ENCODE data around the gene SKI.
"Not testable (repeated sequence)": the region's sequence is repeated elsewhere in the genome, so short reads cannot be mapped to it uniquely, and the experiment has no call there.

The SKI gene

GRCh38 chr1:2248854-2249558, 20.9 kb downstream of the SKI start:
- DNase-seq, result no peak

GRCh38 chr1:2249559-2249906, 21.4 kb downstream of the SKI start:
- no peak for DNase-seq

GRCh38 chr1:2250721-2251281, 22.7 kb downstream of the SKI start:
- DNase-seq, result no peak

- DNase-seq, result no peak
Observed at GRCh38 chr1:2251363-2251762, 23.2 kb downstream of the SKI start.

- no peak for DNase-seq
Observed at GRCh38 chr1:2251786-2252185, 23.7 kb downstream of the SKI start.

GRCh38 chr1:2252423-2252822, 24.3 kb downstream of the SKI start:
- DNase-seq, result no peak

- no peak for DNase-seq
Observed at GRCh38 chr1:2253036-2253796, 25.1 kb downstream of the SKI start.

GRCh38 chr1:2253797-2254480, 25.8 kb downstream of the SKI start:
- DNase-seq, result no peak

- DNase-seq, result no peak
Observed at GRCh38 chr1:2255047-2255419, 26.9 kb downstream of the SKI start.

- peak; percentile 77 for DNase-seq
Observed at GRCh38 chr1:2255420-2256369, 27.6 kb downstream of the SKI start.

- no peak for DNase-seq
Observed at GRCh38 chr1:2256435-2257244, 28.5 kb downstream of the SKI start.

GRCh38 chr1:2257245-2257627, 29.1 kb downstream of the SKI start:
- DNase-seq, result no peak

GRCh38 chr1:2258122-2258681, 30.1 kb downstream of the SKI start:
- DNase-seq, result no peak

- DNase-seq, result peak; percentile 74
Observed at GRCh38 chr1:2258996-2259395, 30.9 kb downstream of the SKI start.

GRCh38 chr1:2259668-2260402, 31.7 kb downstream of the SKI start:
- no peak for DNase-seq

GRCh38 chr1:2260470-2260869, 32.4 kb downstream of the SKI start:
- DNase-seq, result not testable (repeated sequence)

- DNase-seq, result no peak
Observed at GRCh38 chr1:2260917-2261316, 32.8 kb downstream of the SKI start.

- not testable (repeated sequence) for DNase-seq
Observed at GRCh38 chr1:2261476-2262395, 33.6 kb downstream of the SKI start.

GRCh38 chr1:2266301-2266975, 38.3 kb downstream of the SKI start:
- DNase-seq, result no peak

Measured in stimulated activated CD8-positive, alpha-beta memory T cell treated with anti-CD3 and anti-CD28 coated beads, Interleukin-4, amount 100 ng/mL, for 48 hours (primary cell).